Activated naive CD4-positive, alpha-beta T cell treated with anti-CD3 and anti-CD28 coated beads, Interleukin-2, amount 10 ng/mL, durations not matched to agents 5 hours and 36 hours (primary cell): ENCODE measurements around the gene FBXO10. TPM values are rescaled to one million over a fixed set of nuclear protein-coding genes. Genes with fewer than 3 reads are reported as not detected.

Source experiments
- total RNA-seq, 2 experiments: library from RNA; stranded (reverse); gene quantifications; one replicate each; pipeline ENCODE4 v1.2.3, GENCODE V29; 2021

FBXO10 gene, protein sequence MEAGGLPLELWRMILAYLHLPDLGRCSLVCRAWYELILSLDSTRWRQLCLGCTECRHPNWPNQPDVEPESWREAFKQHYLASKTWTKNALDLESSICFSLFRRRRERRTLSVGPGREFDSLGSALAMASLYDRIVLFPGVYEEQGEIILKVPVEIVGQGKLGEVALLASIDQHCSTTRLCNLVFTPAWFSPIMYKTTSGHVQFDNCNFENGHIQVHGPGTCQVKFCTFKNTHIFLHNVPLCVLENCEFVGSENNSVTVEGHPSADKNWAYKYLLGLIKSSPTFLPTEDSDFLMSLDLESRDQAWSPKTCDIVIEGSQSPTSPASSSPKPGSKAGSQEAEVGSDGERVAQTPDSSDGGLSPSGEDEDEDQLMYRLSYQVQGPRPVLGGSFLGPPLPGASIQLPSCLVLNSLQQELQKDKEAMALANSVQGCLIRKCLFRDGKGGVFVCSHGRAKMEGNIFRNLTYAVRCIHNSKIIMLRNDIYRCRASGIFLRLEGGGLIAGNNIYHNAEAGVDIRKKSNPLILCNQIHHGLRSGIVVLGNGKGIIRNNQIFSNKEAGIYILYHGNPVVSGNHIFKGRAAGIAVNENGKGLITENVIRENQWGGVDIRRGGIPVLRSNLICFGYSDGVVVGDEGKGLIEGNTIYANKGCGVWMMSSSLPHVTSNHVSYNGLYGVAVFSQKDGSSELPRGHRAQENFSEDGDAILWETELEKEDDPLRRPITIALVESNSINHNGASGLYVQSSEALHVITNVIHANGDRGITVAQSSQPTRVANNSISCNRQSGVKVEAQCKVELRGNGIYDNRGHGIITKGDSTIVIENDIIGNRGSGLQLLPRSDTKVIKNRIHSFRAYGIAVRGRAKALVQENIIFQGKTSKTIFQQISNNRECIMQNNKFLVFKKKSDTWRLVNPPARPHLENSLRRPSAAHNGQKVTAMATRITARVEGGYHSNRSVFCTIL
- total RNA-seq, result 1 to 10 TPM; 2.5 to 3.5 TPM

DNA sequence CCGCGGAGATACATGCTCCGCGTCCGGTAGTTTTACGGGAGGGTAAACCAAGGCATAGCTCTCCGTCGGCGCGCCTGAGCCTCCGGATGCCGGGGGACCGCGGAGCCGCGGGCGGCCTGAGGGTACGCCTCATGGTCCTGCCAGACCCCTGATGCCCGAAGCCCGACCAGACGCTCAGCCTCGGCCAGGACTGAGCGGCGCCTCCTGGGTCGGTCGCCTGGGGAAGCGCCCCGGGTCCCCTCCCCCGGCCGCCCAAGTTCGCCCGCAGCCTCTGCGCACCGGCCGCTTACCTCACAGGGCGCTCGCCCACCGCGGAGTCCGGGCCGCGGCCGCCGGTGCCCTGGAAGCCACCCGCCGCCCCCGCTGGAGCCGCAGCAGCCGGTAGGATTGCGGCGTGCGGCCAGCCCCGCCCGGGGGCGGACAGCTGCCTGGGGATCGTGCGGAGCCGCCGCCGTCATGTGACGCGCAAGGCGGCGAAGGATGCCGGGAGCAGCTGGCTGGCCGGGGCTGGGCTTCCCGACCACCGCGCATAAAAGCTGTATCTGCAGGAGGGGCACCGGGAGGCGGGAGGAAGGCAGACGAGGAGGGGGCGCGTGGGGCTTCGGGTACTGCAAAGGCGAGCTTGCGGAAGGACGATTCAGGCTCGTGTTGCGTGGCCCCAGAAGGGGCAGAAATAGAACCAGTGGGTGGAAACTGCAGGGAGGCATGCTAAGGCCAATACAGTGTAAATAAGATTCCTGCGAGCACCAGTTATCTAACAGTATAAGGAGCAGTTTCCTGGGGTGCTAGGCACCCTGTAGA lies at the start of gene FBXO10:
Gene FBXO10 (minus strand): TSS at position 460 of the 801 bp plus-strand sequence. CDS start 34,612 bp downstream, outside the sequence.

DNA sequence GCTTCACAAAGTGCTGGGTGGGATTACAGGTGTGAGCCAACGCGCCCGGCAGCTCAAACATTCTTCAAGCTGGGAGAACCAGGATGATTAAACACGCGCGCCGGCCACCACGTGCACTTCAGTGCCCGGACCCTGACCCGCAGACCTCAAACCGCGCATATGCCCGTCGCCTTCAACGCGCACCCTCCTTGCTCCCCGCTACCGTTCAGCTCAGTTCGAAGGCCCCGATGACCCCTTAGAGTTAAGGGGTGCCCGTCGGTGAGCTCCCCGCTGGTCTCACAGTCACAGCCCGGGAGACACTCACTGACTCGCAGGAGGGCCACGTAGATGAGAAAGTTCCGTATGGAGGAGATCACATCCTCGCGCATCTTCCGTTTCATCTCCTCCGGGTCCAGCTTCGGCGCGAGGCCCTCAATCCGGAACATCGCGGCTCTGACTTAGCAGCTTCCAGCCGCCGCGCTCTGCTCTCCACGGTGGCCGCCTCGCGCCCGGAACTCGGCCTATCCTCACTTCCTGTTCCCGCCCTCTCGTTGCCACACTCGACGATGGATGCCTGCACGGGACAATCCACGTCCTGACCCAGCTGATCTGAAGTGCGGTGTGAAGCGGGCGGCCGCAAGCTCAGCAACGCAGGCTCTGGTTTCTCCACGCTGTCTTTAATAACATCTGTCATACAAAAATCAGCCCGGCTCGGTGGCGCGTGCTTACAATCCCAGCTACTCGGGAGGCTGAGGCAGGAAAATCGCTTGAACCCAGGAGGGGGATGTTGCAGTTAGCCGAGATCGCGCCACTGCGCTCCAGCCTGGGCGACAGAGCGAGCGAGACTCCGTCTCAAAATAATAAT lies 16.1 kb upstream of the FBXO10 start, which contains the start of gene TOMM5:
Gene TOMM5 (minus strand): TSS at position 490 of the 844 bp plus-strand sequence. CDS start 65 bp downstream, at position 425.

DNA sequence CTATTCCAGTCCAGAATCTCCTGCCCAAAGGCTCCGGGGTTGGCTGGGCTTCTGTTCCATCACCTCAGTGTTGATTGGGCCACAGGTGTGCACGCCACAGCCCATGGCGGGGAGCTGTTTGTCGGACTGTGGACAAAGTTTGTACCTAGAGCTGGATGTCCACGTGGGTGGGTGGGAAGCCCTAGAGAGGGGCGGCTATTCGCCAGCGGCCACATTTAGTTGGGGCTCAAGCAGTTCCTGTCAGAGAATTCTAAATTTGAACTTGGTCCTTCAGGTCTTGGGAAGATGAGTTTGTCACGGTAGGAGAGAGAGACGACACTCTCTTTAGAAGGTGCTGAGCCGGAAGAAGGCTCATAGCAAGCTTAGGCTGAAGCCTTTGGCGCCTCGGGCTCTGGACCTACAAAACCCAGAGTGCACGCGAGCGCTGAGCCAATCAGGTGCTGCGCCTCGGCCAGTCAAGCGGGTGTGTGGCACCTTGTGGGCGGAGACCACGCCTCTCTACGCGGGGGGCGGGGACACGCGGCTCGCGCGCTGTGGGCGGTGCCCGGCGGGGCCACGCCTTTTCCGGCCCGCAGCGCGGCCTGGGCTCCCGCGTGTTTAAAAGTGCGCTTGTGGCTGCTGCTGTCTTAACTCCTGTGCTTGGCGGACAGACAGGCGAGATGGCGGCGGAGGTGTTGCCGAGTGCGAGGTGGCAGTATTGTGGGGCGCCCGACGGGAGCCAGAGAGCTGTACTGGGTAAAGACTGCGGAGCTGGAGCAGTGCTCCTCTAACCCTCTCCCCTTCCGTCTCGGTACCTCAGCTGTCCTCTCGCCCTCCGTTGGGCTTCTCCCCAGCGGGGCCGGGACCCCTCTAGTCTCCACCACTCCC lies 90.6 kb downstream of the FBXO10 start, which contains the start of gene POLR1E:
Gene POLR1E (plus strand): TSS at position 560 of the 867 bp plus-strand sequence. CDS start 100 bp downstream, at position 660.

DNA sequence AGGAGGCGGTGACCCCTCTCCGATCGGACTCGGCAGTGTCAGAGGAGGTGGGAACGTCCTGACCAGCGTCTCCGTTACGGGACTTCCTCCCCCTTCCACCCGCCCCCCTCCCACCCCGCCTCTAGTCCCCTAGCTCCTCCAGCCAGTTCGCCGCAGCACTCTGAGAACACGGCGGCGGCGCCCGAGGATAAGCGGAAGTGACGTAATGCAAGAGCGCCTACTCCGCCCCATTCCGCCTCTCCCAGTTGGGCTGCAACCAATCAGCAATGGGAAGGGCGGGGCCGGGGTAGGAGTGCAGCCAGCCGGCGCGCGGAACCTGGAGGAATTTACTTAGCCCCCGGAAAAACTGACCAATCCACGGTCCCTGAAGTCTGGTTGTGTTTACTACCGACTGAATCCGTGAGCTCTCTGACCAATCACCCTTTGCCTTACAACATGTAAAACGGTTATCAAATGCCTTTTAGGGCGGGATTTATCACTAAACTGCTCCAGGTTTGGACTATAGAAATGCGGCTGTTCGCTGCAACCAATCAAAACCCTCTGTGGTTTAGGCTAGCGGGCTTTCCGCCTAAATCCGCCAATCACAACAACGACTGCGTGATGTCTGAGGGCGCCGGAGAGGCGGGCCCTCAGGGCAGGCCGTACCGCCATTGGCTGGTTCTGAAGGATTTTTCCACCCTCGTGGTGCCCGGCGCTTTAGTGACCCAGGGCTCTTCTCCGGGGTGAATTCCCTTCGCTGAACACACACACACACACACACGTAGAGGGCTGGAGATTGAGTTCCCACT lies 110.7 kb downstream of the FBXO10 start, which contains the start of gene ZBTB5:
Gene ZBTB5 (minus strand): TSS at position 202 of the 788 bp plus-strand sequence. CDS start 22,899 bp downstream, outside the sequence.

Other genes starting within 250 kb of the FBXO10 start
- gene GRHPR, start 153.7 kb downstream of the FBXO10 start, total RNA-seq, result 10 to 100 TPM; 59.8 to 63.9 TPM
- 10 to 100 TPM; 11.5 to 11.7 TPM for gene ZBTB5, start 110.9 kb downstream of the FBXO10 start, total RNA-seq
- 10 to 100 TPM; 29.0 to 29.2 TPM for gene POLR1E, start 90.4 kb downstream of the FBXO10 start, total RNA-seq
- gene TOMM5, start 16.2 kb upstream of the FBXO10 start, total RNA-seq, result 10 to 100 TPM; 71.6 to 75.6 TPM
- not detected for gene FRMPD1, start 74.6 kb upstream of the FBXO10 start, total RNA-seq
- gene TRMT10B, start 177.4 kb upstream of the FBXO10 start, total RNA-seq, result 10 to 100 TPM; 14.6 to 15.4 TPM
- gene EXOSC3, start 208.7 kb upstream of the FBXO10 start, total RNA-seq, result 10 to 100 TPM; 50.4 to 65.0 TPM
- 10 to 100 TPM; 16.9 to 20.4 TPM for gene DCAF10, start 224.4 kb upstream of the FBXO10 start, total RNA-seq